Omental fat pad (tissue), 4 donors: ENCODE data around the gene PRPSAP2. TPM values are rescaled to one million over a fixed set of nuclear protein-coding genes. Genes with fewer than 3 reads are reported as not detected.
"Not testable (repeated sequence)": the region's sequence is repeated elsewhere in the genome, so short reads cannot be mapped to it uniquely, and the experiment has no call there.

ENCODE experiments used
- ATAC-seq: fragments of 150-250 bp; one replicate; pipeline ENCODE4 v1.9.1; 2016; ENCODE audit warnings: mild to moderate bottlenecking, moderate library complexity; ENCODE audit not compliant: low FRiP score
- DNase-seq: peaks from one replicate; pipeline ENCODE4 v3.0.0-alpha.2; 2019; ENCODE audit warnings: low spot score
- CTCF ChIP-seq, 3 donors: fragments of 450-650 bp; IDR thresholded peaks; one replicate each; pipeline ENCODE4 v1.5.1; 2016 to 2017; ENCODE audit warnings: antibody characterized with exemption in 3 of 3, mild to moderate bottlenecking in 3 of 3, moderate library complexity in 2 of 3
- total RNA-seq, 4 donors: library from RNA; depleted of rRNA; stranded (reverse); fragments of >200 nt; gene quantifications; one replicate each; pipeline ENCODE4 v1.1.0, GENCODE V29; 2016

Gene PRPSAP2
- total RNA-seq, result 10 to 100 TPM; 14.3 to 28.4 (median 14.9) TPM

GRCh38 chr17:18857864-18858566 is at the start of gene PRPSAP2:
PRPSAP2 (plus strand) TSS chr17:18858131; CDS start chr17:18865834, 7,703 bp downstream.
- peak; percentile 95 for ATAC-seq
- TF ChIP-seq CTCF (IDR thresholded peaks at IDR 0.05), result no peak
- peak; percentile 81 for DNase-seq

- not testable (repeated sequence) for DNase-seq, ATAC-seq
Measured at GRCh38 chr17:18815924-18816323, 42.0 kb upstream of the PRPSAP2 start.

- ATAC-seq, DNase-seq: not testable (repeated sequence)
Measured at GRCh38 chr17:18816489-18817371, 41.2 kb upstream of the PRPSAP2 start.

- not testable (repeated sequence) for DNase-seq, ATAC-seq
Measured at GRCh38 chr17:18821430-18821829, 36.5 kb upstream of the PRPSAP2 start.

- not testable (repeated sequence) for ATAC-seq
Measured at GRCh38 chr17:18827613-18828012, 30.3 kb upstream of the PRPSAP2 start.

GRCh38 chr17:18848501-18848900 is 9.4 kb upstream of the PRPSAP2 start:
- ATAC-seq (no peak), DNase-seq (no peak)
- TF ChIP-seq CTCF (IDR thresholded peaks at IDR 0.05), result no peak

More at GRCh38 chr17:18827613-18828012, 30.3 kb upstream of the PRPSAP2 start:
- DNase-seq, result not testable (repeated sequence)

GRCh38 chr17:18850679-18851078 is 7.3 kb upstream of the PRPSAP2 start:
- DNase-seq, result no peak
- ATAC-seq, result no peak
- TF ChIP-seq CTCF (IDR thresholded peaks at IDR 0.05), result no peak

GRCh38 chr17:18851201-18851600 is 6.7 kb upstream of the PRPSAP2 start:
- no peak for DNase-seq
- TF ChIP-seq CTCF (IDR thresholded peaks at IDR 0.05), result no peak
- no peak for ATAC-seq

GRCh38 chr17:18854956-18855355 is 3.0 kb upstream of the PRPSAP2 start:
- TF ChIP-seq CTCF (IDR thresholded peaks at IDR 0.05), result no peak
- DNase-seq, result no peak
- ATAC-seq, result no peak
